Adrenal gland (tissue), 5 donors: ENCODE results near the gene RBM19.

ENCODE experiments used
- POLR2A ChIP-seq, 2 donors: fragments of 450-650 bp; IDR thresholded peaks; one replicate each; pipeline ENCODE4 v1.6.1; 2017; ENCODE audit warnings: antibody characterized with exemption in 2 of 2, mild to moderate bottlenecking in 2 of 2, moderate library complexity in 1 of 2
- TF ChIP-seq, protein P1 (sequence below), 6 experiments: fragments of 450-650 bp in 4 of 6; fragments of 200-600 bp in 2 of 6; sonication (generic) in 1 of 6; IDR thresholded peaks; 1 replicate in 5 of 6; 2 replicates in 1 of 6; pipeline versions ENCODE4 v1.5.1 to v1.8.0; 2016 to 2021; ENCODE audit warnings: antibody characterized with exemption in 6 of 6, mild to moderate bottlenecking in 2 of 6, moderate library complexity in 1 of 6
- donor health status: DM: no; HTN: no; CAD: no.

DNA sequence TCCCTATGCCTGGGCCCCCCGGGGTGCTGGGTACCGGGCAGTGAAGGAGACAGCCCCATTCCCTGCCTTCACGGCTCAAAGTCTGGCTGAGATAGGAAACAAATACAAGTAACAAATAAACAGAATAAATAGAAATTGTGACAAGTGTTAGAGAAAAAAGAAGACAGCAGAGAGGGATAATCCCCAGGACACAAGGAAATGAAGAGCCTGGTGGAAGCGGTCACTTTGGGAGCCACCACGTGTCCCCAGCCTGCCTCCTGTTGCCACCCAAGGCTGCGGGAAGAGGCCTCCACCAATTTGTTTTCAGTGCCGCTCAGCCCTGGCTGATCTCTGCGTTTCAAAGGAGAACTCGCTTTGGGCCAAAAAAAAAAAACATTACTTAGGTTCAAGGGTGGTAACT is 31.2 kb downstream of the RBM19 start:
- TF ChIP-seq, protein P1, sequence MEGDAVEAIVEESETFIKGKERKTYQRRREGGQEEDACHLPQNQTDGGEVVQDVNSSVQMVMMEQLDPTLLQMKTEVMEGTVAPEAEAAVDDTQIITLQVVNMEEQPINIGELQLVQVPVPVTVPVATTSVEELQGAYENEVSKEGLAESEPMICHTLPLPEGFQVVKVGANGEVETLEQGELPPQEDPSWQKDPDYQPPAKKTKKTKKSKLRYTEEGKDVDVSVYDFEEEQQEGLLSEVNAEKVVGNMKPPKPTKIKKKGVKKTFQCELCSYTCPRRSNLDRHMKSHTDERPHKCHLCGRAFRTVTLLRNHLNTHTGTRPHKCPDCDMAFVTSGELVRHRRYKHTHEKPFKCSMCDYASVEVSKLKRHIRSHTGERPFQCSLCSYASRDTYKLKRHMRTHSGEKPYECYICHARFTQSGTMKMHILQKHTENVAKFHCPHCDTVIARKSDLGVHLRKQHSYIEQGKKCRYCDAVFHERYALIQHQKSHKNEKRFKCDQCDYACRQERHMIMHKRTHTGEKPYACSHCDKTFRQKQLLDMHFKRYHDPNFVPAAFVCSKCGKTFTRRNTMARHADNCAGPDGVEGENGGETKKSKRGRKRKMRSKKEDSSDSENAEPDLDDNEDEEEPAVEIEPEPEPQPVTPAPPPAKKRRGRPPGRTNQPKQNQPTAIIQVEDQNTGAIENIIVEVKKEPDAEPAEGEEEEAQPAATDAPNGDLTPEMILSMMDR (IDR thresholded peaks at IDR 0.05) = no peak
- no peak for TF ChIP-seq POLR2A (IDR thresholded peaks at IDR 0.05)
